Fibroblast of pulmonary artery (primary cell): Measurements from ENCODE around the gene CIRBP.
A peak's percentile ranks its signal among the peaks of the same experiment; 100 is the strongest.
"Not testable (repeated sequence)": the region's sequence is repeated elsewhere in the genome, so short reads cannot be mapped to it uniquely, and the experiment has no call there.

Experiments
- DNase-seq: peaks from one replicate; pipeline ENCODE4 v3.0.0-alpha.2; 2010; ENCODE audit warnings: low read depth
- H3K4me3 ChIP-seq: replicated peaks from 2 replicates; pipeline ENCODE4 v1.5.1; 2011; ENCODE audit warnings: low read depth, mild to moderate bottlenecking, control low read depth, low read length, moderate library complexity
- TF ChIP-seq, protein P1 (sequence below): IDR thresholded peaks from 2 replicates; pipeline ENCODE4 v1.5.1; 2011; ENCODE audit warnings: mild to moderate bottlenecking, control low read depth, low read length, inconsistent platforms; ENCODE audit errors: missing control alignments

CIRBP gene

DNA sequence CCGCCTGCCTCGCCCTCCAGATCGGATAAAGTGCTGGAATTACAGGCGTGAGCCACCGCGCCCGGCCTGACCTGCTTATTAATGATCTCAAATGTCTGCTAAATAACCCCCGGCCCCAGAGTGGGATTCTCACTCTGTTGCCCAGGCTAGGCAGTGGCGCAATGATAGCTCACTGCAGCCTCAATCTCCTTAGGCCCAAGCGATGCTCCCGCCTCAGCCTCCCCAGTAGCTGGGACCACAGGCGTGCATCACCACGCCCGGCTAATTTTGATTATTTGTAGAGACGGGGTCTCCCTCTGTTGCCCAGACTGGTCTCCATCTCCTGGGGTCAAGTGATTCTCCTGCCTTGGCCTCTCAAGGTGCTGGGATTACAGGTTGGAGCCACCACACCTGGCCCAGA lies 28.2 kb upstream of the CIRBP start:
- TF ChIP-seq, protein P1, sequence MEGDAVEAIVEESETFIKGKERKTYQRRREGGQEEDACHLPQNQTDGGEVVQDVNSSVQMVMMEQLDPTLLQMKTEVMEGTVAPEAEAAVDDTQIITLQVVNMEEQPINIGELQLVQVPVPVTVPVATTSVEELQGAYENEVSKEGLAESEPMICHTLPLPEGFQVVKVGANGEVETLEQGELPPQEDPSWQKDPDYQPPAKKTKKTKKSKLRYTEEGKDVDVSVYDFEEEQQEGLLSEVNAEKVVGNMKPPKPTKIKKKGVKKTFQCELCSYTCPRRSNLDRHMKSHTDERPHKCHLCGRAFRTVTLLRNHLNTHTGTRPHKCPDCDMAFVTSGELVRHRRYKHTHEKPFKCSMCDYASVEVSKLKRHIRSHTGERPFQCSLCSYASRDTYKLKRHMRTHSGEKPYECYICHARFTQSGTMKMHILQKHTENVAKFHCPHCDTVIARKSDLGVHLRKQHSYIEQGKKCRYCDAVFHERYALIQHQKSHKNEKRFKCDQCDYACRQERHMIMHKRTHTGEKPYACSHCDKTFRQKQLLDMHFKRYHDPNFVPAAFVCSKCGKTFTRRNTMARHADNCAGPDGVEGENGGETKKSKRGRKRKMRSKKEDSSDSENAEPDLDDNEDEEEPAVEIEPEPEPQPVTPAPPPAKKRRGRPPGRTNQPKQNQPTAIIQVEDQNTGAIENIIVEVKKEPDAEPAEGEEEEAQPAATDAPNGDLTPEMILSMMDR, result no peak
- H3K4me3 ChIP-seq, result peak overlapping the region; percentile 75
- no peak for DNase-seq

DNA sequence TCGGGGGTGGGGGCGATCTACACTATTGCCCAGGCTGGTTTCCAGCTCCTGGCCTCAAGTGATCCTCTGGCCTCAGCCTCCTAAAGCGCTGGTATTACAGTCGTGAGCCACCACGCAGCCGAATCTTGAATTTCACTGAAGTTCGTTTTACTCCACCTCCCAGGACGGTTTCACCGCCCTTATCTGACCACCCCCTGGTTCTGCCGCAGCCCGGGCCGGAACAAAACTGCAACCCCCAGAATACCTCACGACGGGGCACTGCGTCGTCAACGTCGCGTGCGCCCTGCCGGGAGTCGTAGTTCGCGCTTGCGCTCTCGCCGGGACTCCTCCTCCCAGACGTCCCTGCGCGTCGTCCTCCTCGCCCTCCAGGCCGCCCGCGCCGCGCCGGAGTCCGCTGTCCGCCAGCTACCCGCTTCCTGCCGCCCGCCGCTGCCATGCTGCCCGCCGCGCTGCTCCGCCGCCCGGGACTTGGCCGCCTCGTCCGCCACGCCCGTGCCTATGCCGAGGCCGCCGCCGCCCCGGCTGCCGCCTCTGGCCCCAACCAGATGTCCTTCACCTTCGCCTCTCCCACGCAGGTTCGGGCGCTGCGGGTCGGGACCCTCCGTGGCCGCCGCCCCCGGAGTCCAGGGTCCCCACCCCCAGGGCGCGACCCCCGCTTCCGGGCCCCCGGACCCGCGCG lies 27.6 kb upstream of the CIRBP start, which contains the start of gene ATP5F1D:
Gene ATP5F1D (plus strand): TSS at position 335 of the 679 bp plus-strand sequence. CDS start 100 bp downstream, at position 435.
- peak within 1 kb of the TSS; percentile 75 for H3K4me3 ChIP-seq
- peak; percentile 97 for DNase-seq
- TF ChIP-seq, protein P1, result no peak

DNA sequence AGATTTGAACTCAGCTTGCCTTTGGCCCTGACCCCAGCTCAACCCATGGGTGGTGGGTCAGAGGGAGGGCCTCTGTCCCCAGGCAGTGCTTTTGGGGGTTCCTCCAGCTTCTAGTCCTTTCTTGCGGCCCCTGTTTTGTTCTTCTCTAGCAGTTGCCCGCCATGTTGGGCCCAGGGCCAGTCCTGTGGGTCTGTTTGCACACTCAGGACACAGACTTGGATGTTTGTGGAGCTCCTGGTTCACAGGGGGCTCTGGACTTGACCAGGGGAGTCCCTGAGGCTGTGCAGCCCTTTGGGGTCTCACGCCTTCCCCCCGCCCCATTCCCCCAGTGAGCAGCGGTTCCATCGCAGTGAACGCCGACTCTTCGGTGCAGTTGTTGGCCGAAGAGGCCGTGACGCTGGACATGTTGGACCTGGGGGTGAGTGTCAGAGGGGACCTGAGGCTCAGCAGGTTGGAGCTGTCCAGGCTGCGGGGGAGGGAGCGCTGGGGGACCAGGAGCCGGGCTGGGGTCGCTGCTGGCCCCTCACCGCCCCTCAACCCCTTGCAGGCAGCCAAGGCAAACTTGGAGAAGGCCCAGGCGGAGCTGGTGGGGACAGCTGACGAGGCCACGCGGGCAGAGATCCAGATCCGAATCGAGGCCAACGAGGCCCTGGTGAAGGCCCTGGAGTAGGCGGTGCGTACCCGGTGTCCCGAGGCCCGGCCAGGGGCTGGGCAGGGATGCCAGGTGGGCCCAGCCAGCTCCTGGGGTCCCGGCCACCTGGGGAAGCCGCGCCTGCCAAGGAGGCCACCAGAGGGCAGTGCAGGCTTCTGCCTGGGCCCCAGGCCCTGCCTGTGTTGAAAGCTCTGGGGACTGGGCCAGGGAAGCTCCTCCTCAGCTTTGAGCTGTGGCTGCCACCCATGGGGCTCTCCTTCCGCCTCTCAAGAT lies 25.1 kb upstream of the CIRBP start:
- H3K4me3 ChIP-seq, result peak overlapping the region; percentile 19

DNA sequence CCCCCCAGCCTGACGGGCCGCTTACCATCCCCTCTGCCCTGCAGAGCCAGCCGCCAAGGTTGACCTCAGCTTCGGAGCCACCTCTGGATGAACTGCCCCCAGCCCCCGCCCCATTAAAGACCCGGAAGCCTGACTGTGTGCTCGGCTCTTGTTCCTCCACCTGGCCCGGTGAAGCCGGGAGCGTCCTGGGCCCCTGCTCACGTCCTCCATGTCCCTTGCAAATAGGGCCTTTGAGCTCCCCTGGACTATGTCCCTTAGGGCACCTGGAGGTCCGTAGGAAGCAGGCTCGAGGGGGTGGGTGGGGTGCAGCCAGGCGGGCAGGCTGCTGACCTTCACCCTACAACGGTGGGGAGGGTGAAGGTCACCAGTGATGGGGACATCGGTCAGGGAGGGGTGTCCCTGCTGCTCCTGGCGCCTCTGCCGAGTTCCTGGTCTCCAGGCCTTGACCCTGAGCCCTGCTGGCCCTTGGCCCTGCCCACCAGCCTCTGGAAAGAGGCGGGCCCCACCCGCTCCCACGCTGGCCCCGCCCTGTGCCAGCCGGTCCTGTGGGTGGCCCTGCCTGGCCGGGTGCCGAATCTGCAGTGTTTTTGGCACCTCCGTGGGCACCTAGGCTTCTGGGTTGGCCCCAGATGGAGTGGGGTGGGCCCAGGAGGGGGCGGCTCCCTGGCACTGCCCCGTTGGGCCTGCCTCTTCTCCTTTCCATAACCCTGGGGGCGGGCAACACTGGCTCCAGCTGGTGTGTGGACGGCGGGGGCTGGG lies 24.3 kb upstream of the CIRBP start:
- H3K4me3 ChIP-seq, result peak overlapping the region; percentile 19
- TF ChIP-seq, protein P1, result no peak
- no peak for DNase-seq

More for the DNA sequence above, 25.1 kb upstream of the CIRBP start:
- TF ChIP-seq, protein P1, result peak; percentile 82
- DNase-seq, result peak; percentile 86

DNA sequence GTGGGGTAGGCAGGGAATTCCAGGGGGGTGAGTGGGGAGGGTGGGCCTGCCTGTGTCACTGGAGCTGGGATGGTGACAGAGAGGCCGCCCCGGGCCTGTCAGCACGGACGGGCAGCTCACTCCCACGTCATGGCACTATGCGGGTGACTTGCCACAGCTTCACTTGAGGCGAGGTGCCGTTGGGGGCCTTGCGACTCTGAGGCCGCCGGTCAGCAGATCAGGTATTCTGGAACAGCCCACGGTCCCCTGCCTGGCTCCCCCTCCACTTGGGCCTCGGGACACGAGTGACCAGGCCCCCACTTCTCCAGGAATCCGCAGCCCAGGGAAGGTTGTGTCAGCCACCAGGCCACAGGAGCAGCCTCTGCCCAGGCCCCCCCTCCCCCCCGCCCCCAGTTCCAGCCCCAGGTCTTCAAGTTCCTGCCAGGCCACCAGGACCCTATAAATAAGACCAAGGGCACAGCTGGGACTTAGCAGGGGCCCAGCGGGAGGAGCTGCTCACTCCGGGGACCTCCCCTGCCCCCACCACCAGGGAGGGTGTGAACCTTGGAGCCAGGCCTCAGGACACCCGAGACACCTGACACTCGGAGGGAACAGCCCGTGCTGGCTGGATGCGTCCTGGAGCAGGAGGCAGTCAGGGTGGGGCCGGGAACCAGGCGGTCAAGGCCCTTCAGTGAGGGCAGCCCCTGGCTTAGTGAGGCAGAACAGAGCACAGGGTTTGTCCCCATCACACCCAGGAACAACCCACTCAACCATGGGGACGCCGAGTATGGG lies 23.5 kb upstream of the CIRBP start:
- H3K4me3 ChIP-seq, result no peak overlapping the region
- no peak for DNase-seq
- TF ChIP-seq, protein P1, result no peak

DNA sequence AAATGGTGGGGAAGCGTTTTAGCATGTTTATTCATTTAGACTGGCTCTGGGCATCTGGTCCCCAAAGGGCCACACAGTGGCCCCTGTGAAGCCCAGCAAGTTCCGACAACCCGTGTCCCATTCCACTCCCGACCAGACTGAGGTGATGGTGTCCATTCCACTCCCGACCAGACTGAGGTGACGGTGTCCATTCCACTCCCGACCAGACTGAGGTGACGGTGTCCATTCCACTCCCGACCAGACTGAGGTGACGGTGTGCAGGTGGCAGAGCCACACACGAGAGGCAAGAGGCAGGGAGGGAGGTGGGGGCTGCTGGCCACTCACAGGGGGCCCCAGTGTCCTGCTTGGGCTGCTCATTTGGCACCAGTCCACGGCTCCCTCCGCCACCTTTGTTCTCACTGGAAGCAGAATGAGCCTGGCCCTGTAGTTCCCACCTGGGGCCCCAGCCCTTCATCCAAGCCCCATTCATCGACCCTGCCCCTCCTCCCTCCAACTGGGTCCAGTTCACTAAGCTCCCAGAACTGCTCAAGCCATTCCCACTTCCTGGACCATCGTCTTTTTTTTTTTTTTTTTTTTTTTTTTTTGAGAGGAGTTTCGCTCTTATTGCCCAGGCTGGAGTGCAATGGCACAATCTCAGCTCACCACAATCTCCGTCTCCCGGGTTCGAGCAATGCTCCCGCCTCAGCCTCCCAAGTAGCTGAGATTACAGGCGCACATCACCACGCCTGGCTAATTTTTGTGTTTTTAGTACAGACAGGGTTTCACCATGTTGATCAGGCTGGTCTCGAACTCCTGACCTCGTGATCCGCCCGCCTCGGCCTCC lies 22.7 kb upstream of the CIRBP start:
- DNase-seq, H3K4me3 ChIP-seq: not testable (repeated sequence)
